GM21529 (cell line): Measurements from ENCODE around the gene CLEC18A.
"Not testable (repeated sequence)": the region's sequence is repeated elsewhere in the genome, so short reads cannot be mapped to it uniquely, and the experiment has no call there.

Experiments used
- ATAC-seq: cut with Tn5 transposase; IDR thresholded peaks from one replicate; pipeline ENCODE4 v1.9.1; 2021; ENCODE audit not compliant: unreplicated experiment

Gene CLEC18A

DNA sequence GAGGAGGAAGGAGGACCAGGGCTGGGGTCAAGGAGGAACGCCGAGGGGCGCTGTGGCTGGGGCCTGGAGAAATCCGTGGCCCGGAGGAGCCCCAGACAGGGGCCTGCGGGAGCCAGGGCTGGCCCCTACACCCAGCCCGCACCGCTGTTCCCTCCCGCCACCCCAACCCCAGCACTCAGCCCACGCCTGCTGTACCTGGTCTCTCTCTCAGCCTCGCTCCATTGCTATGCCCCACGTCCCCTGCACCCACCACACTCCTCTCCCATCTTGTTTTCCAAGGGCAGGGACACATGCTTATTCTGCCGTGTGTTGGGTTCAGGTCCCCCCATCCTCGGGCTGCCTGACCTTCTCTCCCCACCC lies 518 bp downstream of the CLEC18A start:
- ATAC-seq = not testable (repeated sequence)

DNA sequence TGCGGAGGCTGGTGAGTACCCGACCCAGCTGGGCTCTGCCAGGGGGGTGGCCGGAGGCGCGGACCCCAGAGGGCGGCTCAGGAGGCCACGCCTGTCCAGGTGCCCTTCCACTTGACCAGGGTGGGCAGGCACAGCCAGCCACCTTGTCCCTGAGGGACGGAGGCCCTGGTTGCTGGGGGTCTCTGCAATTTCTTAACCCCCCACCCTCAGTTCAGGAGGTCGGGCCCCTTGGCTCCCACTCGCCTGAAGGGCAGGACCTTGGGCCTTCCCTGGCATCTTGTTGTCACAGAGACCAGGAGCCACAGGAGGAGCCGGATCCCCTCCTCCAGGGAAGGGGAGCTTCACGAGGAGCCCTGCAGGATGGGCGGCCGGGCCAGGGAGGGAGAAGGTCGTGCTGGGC lies 982 bp downstream of the CLEC18A start:
- ATAC-seq = not testable (repeated sequence)

DNA sequence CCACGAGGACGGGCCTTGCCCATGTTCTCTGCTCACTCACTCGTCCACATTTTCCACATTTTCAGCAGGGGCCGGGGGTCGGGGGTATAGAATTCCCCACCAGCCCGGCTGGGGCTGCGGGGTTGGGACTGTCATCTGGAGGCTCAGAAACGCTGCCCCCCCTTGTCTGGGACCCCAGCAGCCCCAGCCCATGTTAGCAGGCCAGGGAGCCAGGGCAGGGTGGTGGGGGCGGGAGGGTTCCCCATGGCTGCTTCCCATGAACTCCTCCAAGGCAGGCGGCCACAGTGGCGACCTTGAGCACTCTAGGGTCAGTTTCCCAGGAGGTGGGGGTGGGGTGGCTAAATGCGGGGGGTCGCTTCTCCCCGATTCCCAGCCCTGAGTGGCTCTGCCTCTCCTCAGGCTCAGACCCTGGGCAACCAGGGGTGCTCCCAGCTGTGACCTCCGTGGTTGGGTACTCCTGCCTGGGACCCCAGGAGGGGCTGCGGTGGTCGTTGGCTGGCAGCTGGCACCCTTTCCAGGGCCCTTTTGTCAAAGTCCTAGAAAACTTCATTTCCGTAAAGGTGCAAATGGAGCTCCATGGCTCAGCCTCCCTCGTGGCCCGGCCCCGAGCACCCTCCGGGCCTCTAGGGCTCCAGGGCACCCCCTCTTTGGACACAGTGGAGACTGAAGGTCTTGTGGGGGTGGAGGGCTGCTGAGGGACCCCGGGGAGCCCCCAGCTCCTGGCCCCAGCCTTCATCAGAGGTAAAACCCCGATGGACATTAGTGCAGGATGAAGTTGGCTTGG lies 1.6 kb downstream of the CLEC18A start:
- not testable (repeated sequence) for ATAC-seq

DNA sequence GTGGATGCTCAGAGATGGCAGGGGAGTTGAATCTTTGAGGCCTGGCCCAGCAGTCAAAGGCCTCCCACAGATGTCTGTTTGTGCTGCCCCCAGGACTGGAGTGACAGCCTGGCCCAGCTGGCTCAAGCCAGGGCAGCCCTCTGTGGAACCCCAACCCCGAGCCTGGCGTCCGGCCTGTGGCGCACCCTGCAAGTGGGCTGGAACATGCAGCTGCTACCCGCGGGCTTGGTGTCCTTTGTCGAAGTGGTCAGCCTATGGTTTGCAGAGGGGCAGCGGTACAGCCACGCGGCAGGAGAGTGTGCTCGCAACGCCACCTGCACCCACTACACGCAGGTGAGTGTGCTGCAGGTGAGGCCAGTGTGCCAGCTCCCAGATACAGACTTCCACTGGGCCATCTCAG lies 3.1 kb downstream of the CLEC18A start:
- not testable (repeated sequence) for ATAC-seq

DNA sequence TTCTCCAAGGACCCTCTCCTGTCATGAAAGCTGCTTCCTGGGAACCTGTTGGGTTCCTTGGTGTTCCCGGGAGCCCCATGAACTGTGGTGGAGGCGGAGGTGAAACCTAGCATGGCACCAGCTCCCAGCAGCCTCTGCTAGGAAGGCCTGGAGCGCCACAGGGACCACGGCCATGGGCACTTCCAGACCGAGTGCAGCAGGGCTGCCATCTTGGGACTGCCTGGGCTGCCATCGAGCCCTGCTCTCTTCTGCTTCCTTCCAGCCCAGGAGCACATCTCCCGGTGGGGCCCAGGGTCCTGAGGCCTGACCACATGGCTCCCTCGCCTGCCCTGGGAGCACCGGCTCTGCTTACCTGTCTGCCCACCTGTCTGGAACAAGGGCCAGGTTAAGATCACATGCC lies 12.2 kb downstream of the CLEC18A start:
- ATAC-seq = not testable (repeated sequence)

DNA sequence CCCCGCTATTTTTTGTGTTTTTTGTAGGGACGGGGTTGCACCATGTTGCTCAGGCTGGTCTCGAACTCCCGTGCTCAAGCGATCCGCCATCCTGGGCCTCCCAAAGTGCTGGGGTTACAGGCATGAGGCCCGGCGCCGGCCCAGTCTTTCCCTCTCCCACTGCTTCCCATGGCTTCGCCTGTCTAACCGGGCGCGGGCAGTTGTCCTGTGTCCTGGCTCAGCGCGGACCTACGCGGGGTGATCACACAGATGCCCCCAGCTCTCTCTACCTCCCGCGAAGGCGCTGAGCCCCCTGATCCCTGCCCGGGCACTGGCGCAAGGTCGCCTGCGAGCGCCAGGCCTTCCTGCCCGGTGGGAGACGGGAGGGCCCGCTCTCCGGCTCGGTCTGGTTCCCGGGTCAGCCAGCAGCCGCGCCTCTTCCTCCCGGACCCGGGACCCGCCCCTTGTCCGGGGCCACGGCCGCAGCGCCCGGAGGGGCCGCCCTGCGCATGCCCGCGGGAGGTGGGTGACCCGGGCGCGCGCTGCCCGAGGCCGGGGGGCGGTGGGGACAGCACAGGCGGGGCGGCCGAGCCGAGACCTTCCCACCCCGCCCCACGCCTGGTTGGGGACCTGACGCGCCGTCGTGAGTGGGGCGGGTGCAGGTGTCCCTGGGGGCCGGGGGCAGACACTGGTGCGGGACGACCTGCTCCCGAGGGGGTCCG lies 14.0 kb downstream of the CLEC18A start:
- ATAC-seq = not testable (repeated sequence)

DNA sequence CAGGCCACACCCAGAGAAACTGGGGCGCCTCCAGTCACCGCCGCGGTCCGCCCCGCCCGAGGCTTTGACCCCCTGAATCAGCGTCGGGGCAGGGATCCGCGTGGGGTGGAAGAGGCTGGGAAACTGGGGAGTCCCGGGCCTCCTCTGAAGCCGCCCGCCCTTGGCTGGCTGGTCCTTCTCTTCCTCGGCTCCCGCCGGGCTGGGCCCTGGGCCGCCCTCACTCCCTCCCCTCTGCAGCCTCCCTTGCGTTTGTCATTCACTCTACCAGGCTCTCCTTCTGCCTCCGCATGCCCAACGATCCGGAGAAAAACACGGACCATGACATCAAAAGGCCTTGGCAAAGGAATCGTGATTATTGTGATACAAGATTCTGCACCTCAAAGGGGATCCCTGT lies 14.5 kb downstream of the CLEC18A start:
- not testable (repeated sequence) for ATAC-seq

DNA sequence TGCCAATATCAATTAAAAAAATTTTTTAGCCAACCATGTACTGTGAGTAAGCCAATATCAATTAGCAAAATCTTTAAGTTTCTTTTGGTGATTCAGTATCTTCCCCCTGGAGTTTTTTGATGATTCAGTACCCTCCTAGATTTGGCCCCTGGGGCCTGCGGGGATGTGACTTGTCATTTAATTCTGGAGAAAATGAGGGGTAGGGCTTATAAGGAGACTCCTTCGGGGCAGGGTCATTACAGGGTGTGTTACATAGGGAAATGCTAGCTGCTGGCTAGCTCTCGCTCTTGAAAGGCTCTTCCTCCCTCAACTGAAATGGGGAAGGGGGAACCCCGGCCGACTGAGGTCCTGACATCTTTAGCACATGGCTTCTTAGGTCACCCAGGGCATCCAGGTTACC lies 16.6 kb downstream of the CLEC18A start:
- ATAC-seq = not testable (repeated sequence)

DNA sequence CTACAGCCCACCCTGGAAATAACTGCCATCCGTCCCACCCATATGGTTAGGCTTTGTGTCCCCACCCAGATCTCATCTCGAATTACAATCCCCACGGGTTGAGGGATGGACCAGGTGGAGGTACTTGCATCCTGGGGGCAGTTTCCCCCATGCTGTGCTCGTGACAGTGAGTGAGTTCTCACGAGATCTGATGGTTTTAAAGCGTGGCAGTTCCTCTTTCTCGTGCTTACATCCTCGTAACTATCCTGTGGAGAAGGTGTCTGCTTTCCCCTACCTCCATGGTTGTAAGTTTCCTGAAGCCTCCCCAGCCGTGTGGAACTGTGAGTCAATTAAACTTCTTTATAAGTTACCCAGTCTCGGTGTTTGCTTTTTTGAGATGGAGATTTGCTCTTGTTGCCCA lies 17.0 kb downstream of the CLEC18A start:
- ATAC-seq = not testable (repeated sequence)

DNA sequence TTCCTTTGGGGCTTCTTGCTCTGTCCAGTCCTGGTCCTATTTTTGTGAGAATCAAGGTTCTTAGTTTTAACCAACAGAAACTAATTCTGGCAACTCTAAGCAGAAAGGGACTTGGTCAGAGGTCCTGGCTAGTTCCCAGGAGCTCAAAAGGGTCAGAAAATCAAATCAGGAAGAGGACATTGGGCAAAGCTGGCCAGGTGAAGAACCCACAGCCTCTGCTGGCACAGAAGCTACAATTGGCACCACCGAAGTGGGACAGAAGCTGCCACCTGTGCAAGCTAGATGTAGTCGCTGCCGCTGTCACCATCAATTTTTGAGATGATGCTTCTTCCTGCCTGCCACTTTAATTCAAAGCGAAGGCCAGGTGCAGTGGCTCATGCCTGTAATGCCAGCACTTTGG lies 18.5 kb downstream of the CLEC18A start:
- not testable (repeated sequence) for ATAC-seq

DNA sequence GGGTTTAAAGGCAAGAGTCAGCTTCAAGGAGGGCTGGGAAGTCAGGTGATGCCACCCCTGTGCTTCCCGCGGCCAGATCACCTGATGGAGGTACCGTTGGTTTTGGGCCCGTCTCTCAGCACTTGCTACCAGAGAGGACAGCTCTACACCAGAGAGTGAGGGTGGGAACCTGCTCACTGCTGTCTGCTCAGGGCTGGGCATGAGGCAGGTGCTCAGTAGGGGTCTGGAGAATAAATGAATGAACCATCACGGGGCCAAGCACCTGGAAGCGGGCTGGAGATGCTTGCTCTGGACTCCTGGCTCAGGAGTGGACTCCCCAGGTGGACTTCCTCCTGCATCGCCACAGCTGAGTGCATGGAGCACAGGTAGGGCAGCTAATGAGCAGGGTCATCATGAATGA lies 21.0 kb downstream of the CLEC18A start:
- ATAC-seq = not testable (repeated sequence)

DNA sequence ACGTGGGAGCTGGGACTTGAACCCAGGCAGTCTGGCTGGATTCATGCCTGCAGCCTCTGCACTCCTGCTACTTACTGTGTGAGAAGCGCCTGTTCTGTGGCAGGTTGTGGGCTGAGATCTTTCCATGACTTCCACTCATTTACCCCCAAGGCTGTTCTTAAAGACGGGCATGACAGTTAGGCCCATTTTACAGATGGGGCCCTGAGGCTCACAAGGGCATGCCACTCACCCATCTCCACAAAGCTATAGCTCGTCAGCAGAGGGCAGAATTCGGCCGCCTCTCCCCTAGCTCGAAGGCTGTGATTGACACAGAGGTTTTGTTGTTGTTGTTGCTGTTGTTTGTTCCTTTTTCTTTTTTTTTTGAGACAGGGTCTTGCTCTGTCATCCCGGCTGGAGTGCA lies 21.8 kb downstream of the CLEC18A start:
- ATAC-seq = not testable (repeated sequence)

DNA sequence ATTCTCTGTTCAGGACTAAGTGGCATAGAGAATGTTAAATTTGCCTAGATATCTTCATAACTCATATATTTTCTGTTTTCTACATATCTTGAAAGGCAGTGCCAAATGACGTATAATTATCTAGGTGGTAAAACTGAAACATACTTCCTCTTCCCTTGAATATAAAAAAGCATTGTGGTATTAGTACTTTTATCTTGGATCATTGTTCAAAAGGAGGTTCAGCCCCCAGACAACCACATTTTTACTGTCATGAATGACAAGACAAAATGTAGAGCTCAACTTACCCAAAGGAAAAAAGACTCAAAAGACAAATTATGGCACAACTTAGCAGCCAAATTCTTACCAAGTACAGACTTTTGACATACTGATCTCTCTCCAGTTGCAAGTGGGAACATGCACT lies 34.1 kb downstream of the CLEC18A start:
- not testable (repeated sequence) for ATAC-seq

DNA sequence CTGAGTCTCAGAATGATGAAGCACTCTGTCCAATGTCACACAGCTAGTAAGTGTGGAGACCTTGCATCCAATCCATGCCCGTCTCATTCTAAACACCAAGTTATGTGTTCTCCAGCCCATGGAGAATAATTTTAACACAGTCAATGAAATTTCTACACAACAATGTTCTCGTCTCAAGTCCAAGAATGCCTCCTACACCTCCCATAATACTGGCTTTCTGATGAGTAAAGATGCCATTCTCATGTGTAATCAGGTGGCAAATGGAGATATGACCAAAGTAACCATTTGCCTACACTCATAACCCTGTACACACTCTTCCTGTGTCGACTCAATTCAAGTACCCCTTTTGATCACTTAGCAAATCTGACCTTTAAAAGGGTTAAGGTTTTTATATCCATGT lies 46.8 kb downstream of the CLEC18A start:
- ATAC-seq = not testable (repeated sequence)

DNA sequence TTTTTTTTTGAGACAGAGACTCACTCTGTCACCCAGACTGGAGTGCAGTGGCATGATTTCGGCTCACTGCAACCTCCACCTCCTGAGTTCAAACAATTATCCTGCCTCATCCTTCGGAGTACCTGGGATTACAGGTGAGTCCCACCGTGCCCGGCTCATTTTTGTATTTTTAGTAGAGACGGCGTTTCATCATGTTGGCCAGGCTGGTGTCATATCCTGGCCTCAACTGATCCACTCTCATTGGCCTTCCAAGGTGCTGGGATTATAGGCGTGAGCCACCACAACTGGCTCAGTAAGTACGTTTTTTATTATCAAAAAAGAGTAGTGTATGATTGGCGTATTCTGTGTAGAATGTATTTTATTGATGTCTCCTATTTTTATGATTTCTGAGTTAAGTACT lies 48.7 kb downstream of the CLEC18A start:
- not testable (repeated sequence) for ATAC-seq

DNA sequence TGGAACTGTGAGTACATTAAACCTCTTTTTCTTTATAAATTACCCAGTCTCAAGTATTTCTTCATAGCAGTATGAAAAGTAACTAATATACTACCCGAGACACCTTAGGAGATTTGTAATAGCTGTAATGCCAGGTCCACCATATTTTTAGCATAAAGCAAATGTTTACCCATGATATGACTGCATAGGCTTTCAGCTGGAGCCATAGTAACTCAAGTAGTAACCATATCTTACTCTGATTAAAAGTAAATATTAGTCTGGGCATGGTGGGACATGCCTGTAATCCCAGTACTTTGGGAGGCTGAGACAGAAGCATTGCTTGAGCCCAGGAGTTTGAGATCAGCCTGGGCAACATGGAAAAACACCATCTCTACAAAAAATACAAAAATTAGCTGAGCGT lies 52.4 kb downstream of the CLEC18A start:
- not testable (repeated sequence) for ATAC-seq

DNA sequence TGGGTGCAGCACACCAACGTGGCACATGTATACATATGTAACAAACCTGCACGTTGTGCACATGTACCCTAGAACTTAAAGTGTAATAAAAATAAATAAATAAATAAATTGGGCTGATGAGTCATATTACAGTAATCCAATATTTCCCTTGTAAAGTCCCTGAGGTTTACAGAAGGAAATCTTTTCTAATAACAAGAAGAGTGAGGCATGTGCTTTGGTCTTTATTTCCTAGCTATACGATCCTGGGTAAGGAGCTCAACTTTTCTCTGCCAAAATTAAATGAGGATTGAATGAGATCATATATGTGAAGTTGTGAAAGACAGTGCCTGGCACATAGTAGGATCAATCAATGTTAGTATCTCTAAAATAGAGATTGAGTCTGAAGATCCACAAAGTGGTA lies 57.5 kb downstream of the CLEC18A start:
- not testable (repeated sequence) for ATAC-seq

DNA sequence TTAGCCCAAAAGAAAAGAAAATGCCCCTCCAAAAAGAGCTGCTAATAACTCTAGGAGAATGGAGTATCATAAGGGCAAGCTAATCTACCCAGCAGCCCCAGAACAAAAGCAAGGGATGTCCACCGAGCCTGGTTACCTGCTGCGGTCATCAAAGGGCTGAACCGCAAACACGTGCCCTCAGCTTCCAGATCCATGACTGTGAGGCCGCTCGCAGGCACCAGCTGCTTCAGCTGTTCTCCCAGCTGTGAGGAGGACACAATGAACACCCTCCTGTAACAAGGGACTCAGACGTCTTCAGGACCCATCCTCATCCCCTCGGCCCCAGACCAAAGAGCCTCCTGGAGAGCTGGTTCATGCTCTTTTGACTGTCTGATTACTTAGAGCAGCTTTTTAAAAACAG lies 59.5 kb downstream of the CLEC18A start:
- not testable (repeated sequence) for ATAC-seq

DNA sequence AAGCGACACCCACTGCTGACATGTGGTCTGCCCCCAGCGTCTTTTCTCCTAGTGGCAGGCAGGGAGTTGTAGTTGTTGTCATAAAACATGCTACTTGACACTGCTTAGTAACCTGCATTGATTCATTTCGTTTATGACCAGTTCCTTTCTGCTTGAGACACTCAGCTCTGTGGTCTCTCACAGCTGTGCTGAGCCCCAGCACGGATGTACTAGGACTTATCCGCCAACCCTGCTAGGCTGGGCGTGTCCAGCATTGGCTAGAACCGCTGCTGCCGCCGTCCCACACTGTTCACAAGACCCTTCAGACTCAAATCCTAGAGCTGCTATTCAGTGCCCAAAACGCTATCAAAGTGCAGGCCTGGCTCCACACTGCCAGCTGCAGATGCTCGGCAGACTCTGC lies 60.0 kb downstream of the CLEC18A start:
- ATAC-seq = not testable (repeated sequence)

DNA sequence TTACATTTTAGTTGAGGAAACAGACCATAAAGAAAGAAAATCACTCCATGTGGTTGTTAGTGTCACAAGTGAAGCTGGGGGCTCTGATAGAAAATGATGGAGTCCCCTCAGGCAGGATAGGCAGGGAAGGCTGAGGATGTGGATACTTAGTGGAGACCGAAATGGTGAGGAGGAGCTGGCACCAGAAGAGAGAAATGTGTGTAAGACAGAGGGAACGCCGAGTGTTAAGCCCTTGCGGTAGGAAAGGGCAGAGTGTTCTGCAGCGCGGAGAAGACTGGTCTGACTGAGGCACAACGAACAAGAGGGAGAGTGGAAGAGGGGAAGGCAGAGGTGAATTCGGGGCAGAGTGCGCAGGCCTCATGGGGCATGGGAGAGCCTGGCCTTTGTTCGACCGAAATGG lies 61.2 kb downstream of the CLEC18A start:
- not testable (repeated sequence) for ATAC-seq

DNA sequence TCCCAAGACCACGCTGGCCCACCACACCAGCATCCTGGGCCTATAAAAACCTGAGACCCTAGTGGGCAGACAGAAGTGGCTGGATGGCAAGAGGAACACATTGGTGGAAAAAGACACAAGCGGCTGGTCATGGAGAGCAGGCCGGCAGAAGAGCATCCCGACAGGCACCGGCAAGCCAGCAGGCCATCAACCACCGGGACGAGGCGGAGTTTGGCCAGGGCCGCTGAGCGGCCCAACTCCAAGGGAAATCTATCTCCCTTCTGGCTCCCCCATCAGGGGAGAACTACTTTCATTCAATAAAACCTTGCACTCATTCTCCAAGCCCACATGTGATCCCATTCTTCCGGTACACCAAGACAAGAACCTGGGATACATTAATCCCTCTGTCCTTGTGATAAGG lies 61.8 kb downstream of the CLEC18A start:
- not testable (repeated sequence) for ATAC-seq
